Spleen (tissue), 11 donors: ENCODE measurements around the gene PLEKHG3. TPM values are rescaled to one million over a fixed set of nuclear protein-coding genes. Genes with fewer than 3 reads are reported as not detected.

Source experiments
- DNase-seq: peaks from one replicate; pipeline ENCODE4 v3.0.0-alpha.2; 2020
- H3K27ac ChIP-seq, 8 donors: fragments of 200-600 bp; sonication (generic) in 7 of 8; 1 replicate in 4 of 8; 2 replicates in 4 of 8; pipeline versions ENCODE4 v1.5.0 to v1.8.0; 2016 to 2021; ENCODE audit warnings: inconsistent platforms in 4 of 8, mild to moderate bottlenecking in 4 of 8, moderate library complexity in 1 of 8
- H3K27me3 ChIP-seq, 7 donors: fragments of 200-600 bp; sonication (generic) in 6 of 7; replicated peaks in 1 of 7; 1 replicate in 4 of 7; 2 replicates in 3 of 7; pipeline versions ENCODE4 v1.5.0 to v1.8.0; 2016 to 2021; ENCODE audit warnings: inconsistent platforms in 3 of 7, mild to moderate bottlenecking in 1 of 7
- H3K36me3 ChIP-seq, 6 donors: fragments of 200-600 bp; sonication (generic) in 5 of 6; 1 replicate in 4 of 6; 2 replicates in 2 of 6; pipeline versions ENCODE4 v1.5.0 to v1.8.0; 2016 to 2021; ENCODE audit warnings: inconsistent platforms in 2 of 6
- H3K4me1 ChIP-seq, 6 donors: fragments of 200-600 bp; sonication (generic) in 5 of 6; 1 replicate in 3 of 6; 2 replicates in 3 of 6; pipeline versions ENCODE4 v1.5.0 to v1.8.0; 2016 to 2021; ENCODE audit warnings: inconsistent platforms in 3 of 6
- H3K4me3 ChIP-seq, 8 donors: fragments of 200-600 bp; sonication (generic) in 7 of 8; 1 replicate in 4 of 8; 2 replicates in 4 of 8; pipeline versions ENCODE4 v1.5.0 to v1.8.0; 2016 to 2021; ENCODE audit warnings: inconsistent platforms in 4 of 8, mild to moderate bottlenecking in 4 of 8, moderate library complexity in 2 of 8
- H3K9me3 ChIP-seq, 8 donors: fragments of 200-600 bp; sonication (generic) in 7 of 8; 1 replicate in 4 of 8; 2 replicates in 4 of 8; pipeline versions ENCODE4 v1.5.0 to v1.8.0; 2016 to 2021; ENCODE audit warnings: inconsistent platforms in 4 of 8
- POLR2A ChIP-seq, 3 donors: fragments of 450-650 bp; IDR thresholded peaks; one replicate each; pipeline ENCODE4 v1.5.1; 2017; ENCODE audit warnings: antibody characterized with exemption in 3 of 3, mild to moderate bottlenecking in 1 of 3
- POLR2AphosphoS5 ChIP-seq, 3 donors: sonication (generic); formaldehyde crosslinking; IDR thresholded peaks; one replicate each; pipeline ENCODE4 v1.5.1; 2017; ENCODE audit warnings: antibody characterized with exemption in 3 of 3
- WGBS, 5 donors: extraction: QIAGEN DNeasy Blood & Tissue Kit in 3 of 5; methylation state at CpG; one replicate each; pipeline versions ENCODE4 v1.1.5 to v1.1.7; 2013 to 2018; 5-methylcytosine and 5-hydroxymethylcytosine counted together
- intact Hi-C: fragments of 100-400 bp; cut with DNase I; formaldehyde crosslinking; loops from one replicate; pipeline ENCODE4 v1.15.0; 2023; ENCODE audit warnings: low total_unique reads
- polyA plus RNA-seq, 3 donors: library from polyadenylated mRNA; stranded (reverse); fragments of 200-250 nt; gene quantifications; one replicate each; pipeline ENCODE4 v1.2.1, GENCODE V29; 2013
- total RNA-seq, 7 donors: library from RNA; depleted of rRNA in 3 of 7; stranded (reverse); fragments of >200 nt in 3 of 7; fragmentation: NEBNext Ultra II Directional in 4 of 7; extraction: Animal tissue kit (Norgen Biotek cat#: 25700) in 4 of 7; gene quantifications; one replicate each; pipeline versions ENCODE4 v1.1.0 to v1.2.1, GENCODE V29; 2016 to 2021
- TF ChIP-seq, protein P1 (sequence below), 11 experiments: fragments of 200-600 bp in 7 of 11; fragments of 450-650 bp in 4 of 11; sonication (generic) in 4 of 11; IDR thresholded peaks in 8 of 11; conservative IDR thresholded peaks in 3 of 11; 1 replicate in 7 of 11; 2 replicates in 4 of 11; pipeline versions ENCODE4 v1.4.0 to v1.8.0; 2016 to 2021; ENCODE audit warnings: antibody characterized with exemption in 11 of 11, inconsistent platforms in 4 of 11, mild to moderate bottlenecking in 1 of 11
- donor health status: healthy with polysubstance abuse.
- donor health status: DM: no; HTN: no; CAD: no; lungs with moderate emphysema.
- donor health status: DM: no; HTN: no; CAD: no.
- donor health status: Bipolar disorder and iron deficiency.
- donor health status: healthy.
- donor health status: DM: no; HTN: no; CAD: no.
- donor health status: DM: yes; HTN: yes; CAD: no.

Gene PLEKHG3
- total and polyA plus RNA-seq, 10 donors = 4.5 to 77.7 (median 45.4) TPM

DNA sequence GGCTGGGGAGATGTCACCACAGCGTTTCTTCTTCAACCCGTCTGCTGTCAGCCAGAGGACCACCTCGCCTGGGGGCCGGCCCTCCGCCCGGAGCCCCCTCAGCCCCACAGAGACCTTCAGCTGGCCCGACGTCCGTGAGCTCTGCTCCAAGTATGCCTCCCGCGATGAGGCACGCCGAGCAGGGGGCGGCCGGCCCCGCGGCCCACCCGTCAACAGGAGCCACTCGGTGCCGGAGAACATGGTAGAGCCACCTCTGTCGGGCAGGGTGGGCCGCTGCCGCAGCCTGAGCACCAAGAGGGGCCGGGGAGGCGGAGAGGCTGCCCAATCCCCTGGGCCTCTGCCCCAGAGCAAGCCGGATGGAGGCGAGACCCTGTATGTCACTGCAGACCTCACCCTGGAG, 38.8 kb downstream of the PLEKHG3 start:
- peak overlapping the region in 1 of 8 donors; percentile 82 for H3K27ac ChIP-seq
- H3K4me1 ChIP-seq = peaks cover 16 to 34% (median 24%) of the 10 kb centered on the region in 6 donors
- no peaks in the 10 kb centered on the region for H3K9me3 ChIP-seq
- no peaks in the 10 kb centered on the region for H3K27me3 ChIP-seq
- no peak for DNase-seq
- intact Hi-C loops = no loop called here
- TF ChIP-seq POLR2AphosphoS5 (IDR thresholded peaks at IDR 0.05) (no peak), POLR2A (IDR thresholded peaks at IDR 0.05) (no peak)
- TF ChIP-seq, protein P1, sequence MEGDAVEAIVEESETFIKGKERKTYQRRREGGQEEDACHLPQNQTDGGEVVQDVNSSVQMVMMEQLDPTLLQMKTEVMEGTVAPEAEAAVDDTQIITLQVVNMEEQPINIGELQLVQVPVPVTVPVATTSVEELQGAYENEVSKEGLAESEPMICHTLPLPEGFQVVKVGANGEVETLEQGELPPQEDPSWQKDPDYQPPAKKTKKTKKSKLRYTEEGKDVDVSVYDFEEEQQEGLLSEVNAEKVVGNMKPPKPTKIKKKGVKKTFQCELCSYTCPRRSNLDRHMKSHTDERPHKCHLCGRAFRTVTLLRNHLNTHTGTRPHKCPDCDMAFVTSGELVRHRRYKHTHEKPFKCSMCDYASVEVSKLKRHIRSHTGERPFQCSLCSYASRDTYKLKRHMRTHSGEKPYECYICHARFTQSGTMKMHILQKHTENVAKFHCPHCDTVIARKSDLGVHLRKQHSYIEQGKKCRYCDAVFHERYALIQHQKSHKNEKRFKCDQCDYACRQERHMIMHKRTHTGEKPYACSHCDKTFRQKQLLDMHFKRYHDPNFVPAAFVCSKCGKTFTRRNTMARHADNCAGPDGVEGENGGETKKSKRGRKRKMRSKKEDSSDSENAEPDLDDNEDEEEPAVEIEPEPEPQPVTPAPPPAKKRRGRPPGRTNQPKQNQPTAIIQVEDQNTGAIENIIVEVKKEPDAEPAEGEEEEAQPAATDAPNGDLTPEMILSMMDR (IDR thresholded peaks at IDR 0.05 in 8 of 11, conservative IDR thresholded peaks at IDR 0.05 in 3 of 11) = no peak
- H3K4me3 ChIP-seq = no peak overlapping the region
- WGBS, 5 donors = 91 to 98% (median 95%) methylated on average over 11 to 27 of the region's 27 CpGs
- H3K36me3 ChIP-seq = peaks cover 0 to 100% (median 49%) of the 10 kb centered on the region in 6 donors

GRCh38 chr14:64745511-64746091, 41.4 kb downstream of the PLEKHG3 start:
- WGBS, 5 donors = 55 to 76% (median 69%) methylated on average over 7 to 8 of the region's 8 CpGs
- intact Hi-C loops = no loop called here
- no peak for DNase-seq

DNA sequence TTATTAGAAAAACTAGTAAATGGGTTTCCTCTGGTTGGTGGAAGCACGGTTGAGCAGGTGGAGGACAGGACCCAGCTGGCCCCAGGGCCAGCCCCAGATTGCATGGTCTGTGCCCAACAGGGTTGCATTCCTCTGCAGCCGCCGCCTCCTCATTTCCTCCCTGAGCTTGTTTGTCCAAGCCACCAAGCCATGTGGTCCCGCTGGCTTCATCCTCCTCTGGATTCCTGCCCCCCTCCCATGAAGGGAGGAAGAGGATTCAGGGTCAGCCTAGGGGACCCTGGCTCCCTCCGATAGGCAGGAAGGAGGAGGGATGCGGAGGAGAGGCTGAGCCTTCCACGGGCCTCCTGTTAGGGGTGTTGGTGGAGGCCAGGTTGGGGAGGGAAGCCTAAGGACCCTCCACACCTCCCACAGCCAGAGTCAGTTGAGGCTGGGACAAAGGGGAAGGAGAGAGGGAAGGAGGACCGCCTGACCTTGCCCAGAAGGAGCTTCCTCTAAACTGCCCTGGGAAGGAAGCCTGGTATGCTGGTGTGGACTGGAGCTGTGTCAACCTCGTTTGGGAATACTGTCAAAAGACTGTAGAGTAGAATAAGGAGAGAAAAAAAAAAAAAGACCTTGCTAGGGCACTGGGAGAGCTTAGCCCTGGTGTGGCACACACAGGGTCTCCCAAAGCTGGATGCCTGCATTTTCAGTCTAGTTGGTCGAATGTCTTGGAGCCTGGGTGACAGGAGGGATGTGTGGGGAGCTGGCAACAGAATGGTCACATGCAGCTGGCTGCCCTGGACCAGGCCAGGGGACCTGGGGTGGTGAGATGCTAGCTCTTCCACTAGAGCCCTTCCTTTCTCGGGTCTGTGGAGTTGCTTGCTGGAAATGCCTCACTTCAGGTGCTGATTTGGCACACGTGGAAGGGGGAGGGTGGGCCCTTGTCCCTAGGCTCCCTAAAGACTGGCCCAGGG, 42.4 kb downstream of the PLEKHG3 start:
- Histone ChIP-seq H3K27me3 (no peaks in the 10 kb centered on the region), H3K4me3 (no peak overlapping the region), H3K4me1 (peaks cover 16 to 38% (median 29%) of the 10 kb centered on the region in 6 donors), H3K27ac (peak overlapping the region; percentile 66 to 84 (median 75)), H3K9me3 (no peaks in the 10 kb centered on the region), H3K36me3 (peaks cover 0 to 88% (median 28%) of the 10 kb centered on the region in 6 donors)
- DNase-seq = no peak
- intact Hi-C loops = no loop called here
- WGBS, 5 donors = 43 to 72% (median 52%) methylated on average over 10 to 12 of the region's 12 CpGs
- TF ChIP-seq, protein P1 (IDR thresholded peaks at IDR 0.05 in 8 of 11, conservative IDR thresholded peaks at IDR 0.05 in 3 of 11) = no peak
- TF ChIP-seq POLR2A (IDR thresholded peaks at IDR 0.05) = no peak
- peak; percentile 65 to 76 (median 71) for TF ChIP-seq POLR2AphosphoS5 (IDR thresholded peaks at IDR 0.05)

More at GRCh38 chr14:64745511-64746091, 41.4 kb downstream of the PLEKHG3 start:
- Histone ChIP-seq H3K27ac (peak overlapping the region; percentile 1 to 84 (median 75)), H3K36me3 (peaks cover 0 to 98% (median 38%) of the 10 kb centered on the region in 6 donors), H3K4me3 (no peak overlapping the region), H3K9me3 (no peaks in the 10 kb centered on the region), H3K4me1 (peaks cover 16 to 38% (median 29%) of the 10 kb centered on the region in 6 donors), H3K27me3 (no peaks in the 10 kb centered on the region)
- TF ChIP-seq POLR2AphosphoS5 (IDR thresholded peaks at IDR 0.05) (peak in 1 of 3 donors; percentile 30), POLR2A (IDR thresholded peaks at IDR 0.05) (no peak)

GRCh38 chr14:64747327-64747726, 43.1 kb downstream of the PLEKHG3 start:
- intact Hi-C loops = no loop called here
- no peak for DNase-seq
- H3K4me1 ChIP-seq = peaks cover 16 to 38% (median 29%) of the 10 kb centered on the region in 6 donors
- no peaks in the 10 kb centered on the region for H3K9me3 ChIP-seq
- peak overlapping the region; percentile 66 to 84 (median 75) for H3K27ac ChIP-seq
- H3K27me3 ChIP-seq = no peaks in the 10 kb centered on the region
- 50 to 77% (median 63%) methylated on average over 2 to 5 of the region's 5 CpGs for WGBS, 5 donors
- peaks cover 0 to 81% (median 21%) of the 10 kb centered on the region in 6 donors for H3K36me3 ChIP-seq
- H3K4me3 ChIP-seq = no peak overlapping the region
- TF ChIP-seq POLR2AphosphoS5 (IDR thresholded peaks at IDR 0.05) (peak in 2 of 3 donors; percentile 59 to 69), POLR2A (IDR thresholded peaks at IDR 0.05) (no peak)
